ENCODE measurements around the gene ST6GALNAC6. TPM values are rescaled to one million over a fixed set of nuclear protein-coding genes. Genes with fewer than 3 reads are reported as not detected.

ST6GALNAC6 gene
- total RNA-seq, 1 donor from 2014 or later: 80.0 TPM

- Mint-ChIP-seq H3K4me1 (ENCODE audit: unreplicated experiment) (peaks cover 24% of the 10 kb centered on the region), H3K9me3 (ENCODE audit: unreplicated experiment) (no peaks in the 10 kb centered on the region), H3K36me3 (ENCODE audit: low read depth, unreplicated experiment) (peaks cover 12% of the 10 kb centered on the region), H3K27ac (ENCODE audit: unreplicated experiment) (peak within 1 kb of the TSS; percentile 91), H3K4me3 (ENCODE audit: unreplicated experiment) (peak within 1 kb of the TSS; percentile 96), H3K27me3 (ENCODE audit: unreplicated experiment) (peaks cover 11% of the 10 kb centered on the region)
- TF ChIP-seq CTCF (IDR thresholded peaks at IDR 0.05; ENCODE audit: unreplicated experiment): no peak
- peak; percentile 81 for DNase-seq (ENCODE audit: low spot score)
These were observed 38.2 kb upstream of the ST6GALNAC6 start, which contains the start of gene DPM2 for GRCh38 chr9:127937388-127938297. Gene DPM2, minus strand, starts transcription at chr9:127937854. Its CDS starts 34 bp downstream, at chr9:127937820.

- Mint-ChIP-seq H3K27ac (ENCODE audit: unreplicated experiment) (peak overlapping the region; percentile 91), H3K4me3 (ENCODE audit: unreplicated experiment) (peak overlapping the region; percentile 96), H3K9me3 (ENCODE audit: unreplicated experiment) (no peaks in the 10 kb centered on the region), H3K27me3 (ENCODE audit: unreplicated experiment) (peaks cover 11% of the 10 kb centered on the region), H3K36me3 (ENCODE audit: low read depth, unreplicated experiment) (peaks cover 12% of the 10 kb centered on the region), H3K4me1 (ENCODE audit: unreplicated experiment) (peaks cover 24% of the 10 kb centered on the region)
- DNase-seq (ENCODE audit: low spot score): no peak
- no peak for TF ChIP-seq CTCF (IDR thresholded peaks at IDR 0.05; ENCODE audit: unreplicated experiment)
These were observed 37.6 kb upstream of the ST6GALNAC6 start for GRCh38 chr9:127937056-127937387.

GRCh38 chr9:127936347-127936852 is 37.0 kb upstream of the ST6GALNAC6 start:
- Mint-ChIP-seq H3K36me3 (ENCODE audit: low read depth, unreplicated experiment) (peaks cover 12% of the 10 kb centered on the region), H3K27ac (ENCODE audit: unreplicated experiment) (peak overlapping the region; percentile 91), H3K4me3 (ENCODE audit: unreplicated experiment) (peak overlapping the region; percentile 96), H3K4me1 (ENCODE audit: unreplicated experiment) (peaks cover 26% of the 10 kb centered on the region), H3K9me3 (ENCODE audit: unreplicated experiment) (no peaks in the 10 kb centered on the region), H3K27me3 (ENCODE audit: unreplicated experiment) (peaks cover 10% of the 10 kb centered on the region)
- no peak for DNase-seq (ENCODE audit: low spot score)
- TF ChIP-seq CTCF (IDR thresholded peaks at IDR 0.05; ENCODE audit: unreplicated experiment): no peak

- no peaks in the 10 kb centered on the region for H3K9me3 Mint-ChIP-seq (ENCODE audit: unreplicated experiment)
- H3K27me3 Mint-ChIP-seq (ENCODE audit: unreplicated experiment): peaks cover 10% of the 10 kb centered on the region
- H3K4me3 Mint-ChIP-seq (ENCODE audit: unreplicated experiment): peak overlapping the region; percentile 96
- peaks cover 31% of the 10 kb centered on the region for H3K4me1 Mint-ChIP-seq (ENCODE audit: unreplicated experiment)
- no peak for DNase-seq (ENCODE audit: low spot score)
- peaks cover 12% of the 10 kb centered on the region for H3K36me3 Mint-ChIP-seq (ENCODE audit: low read depth, unreplicated experiment)
- no peak for TF ChIP-seq CTCF (IDR thresholded peaks at IDR 0.05; ENCODE audit: unreplicated experiment)
- H3K27ac Mint-ChIP-seq (ENCODE audit: unreplicated experiment): no peak overlapping the region
These were observed 36.4 kb upstream of the ST6GALNAC6 start for GRCh38 chr9:127935765-127936221.

GRCh38 chr9:127934986-127935385 is 35.6 kb upstream of the ST6GALNAC6 start:
- Mint-ChIP-seq H3K4me1 (ENCODE audit: unreplicated experiment) (peaks cover 31% of the 10 kb centered on the region), H3K27me3 (ENCODE audit: unreplicated experiment) (peaks cover 10% of the 10 kb centered on the region), H3K36me3 (ENCODE audit: low read depth, unreplicated experiment) (peaks cover 12% of the 10 kb centered on the region), H3K27ac (ENCODE audit: unreplicated experiment) (no peak overlapping the region), H3K4me3 (ENCODE audit: unreplicated experiment) (no peak overlapping the region), H3K9me3 (ENCODE audit: unreplicated experiment) (no peaks in the 10 kb centered on the region)
- no peak for DNase-seq (ENCODE audit: low spot score)
- TF ChIP-seq CTCF (IDR thresholded peaks at IDR 0.05; ENCODE audit: unreplicated experiment): no peak
